Myocyte (in vitro differentiated cells): ENCODE data around the gene ADM2. TPM values are rescaled to one million over a fixed set of nuclear protein-coding genes. Genes with fewer than 3 reads are reported as not detected.
"Not testable (repeated sequence)": the region's sequence is repeated elsewhere in the genome, so short reads cannot be mapped to it uniquely, and the experiment has no call there.

Experiments used
- DNase-seq: peaks from one replicate; pipeline ENCODE4 v3.0.0-alpha.2; 2012; ENCODE audit warnings: low read depth
- total RNA-seq: library from RNA; depleted of rRNA; stranded (reverse); fragments of >200 nt; gene quantifications from 2 replicates; pipeline ENCODE4 v1.2.3, GENCODE V29; 2014

ADM2 gene
- total RNA-seq, 1 donor from 2014 or later, result 0.67 TPM

DNA sequence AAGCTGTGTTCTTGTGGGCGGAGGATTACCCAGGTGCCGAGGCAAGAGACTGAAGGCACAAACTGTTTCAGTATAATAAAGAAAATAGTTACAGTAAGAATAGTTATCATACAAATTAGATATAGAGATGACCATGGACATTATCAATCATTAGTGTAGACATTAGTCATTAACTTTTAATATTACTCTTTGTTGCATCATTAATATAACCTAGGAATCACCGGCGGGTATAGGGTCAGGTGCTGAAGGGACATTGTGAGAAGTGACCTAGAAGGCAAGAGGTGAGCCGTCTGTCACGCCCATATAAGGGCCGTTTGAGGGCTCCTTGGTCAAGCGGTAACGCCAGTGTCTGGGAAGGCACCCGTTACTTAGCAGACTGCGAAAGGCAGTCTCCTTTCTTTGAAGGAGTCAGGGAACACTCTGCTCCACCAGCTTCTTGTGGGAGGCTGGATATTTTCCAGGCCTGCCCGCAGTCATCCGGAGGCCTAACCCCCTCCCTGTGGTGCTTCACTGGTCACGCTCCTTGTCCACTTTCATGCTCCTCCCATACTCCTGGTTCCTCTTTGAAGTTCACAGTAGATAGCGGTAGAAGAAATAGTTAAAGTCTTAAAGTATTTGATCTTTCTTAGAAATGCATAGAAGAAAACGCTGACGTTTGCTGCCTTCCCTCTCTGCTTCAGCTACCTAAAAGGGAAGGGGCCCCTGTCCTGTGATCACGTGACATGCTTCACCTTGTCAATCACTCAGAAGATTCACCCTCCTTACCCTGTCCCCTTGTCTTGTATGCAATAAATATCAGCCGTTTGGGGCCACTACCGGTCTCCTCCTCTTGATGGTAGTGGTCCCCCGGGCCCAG is 52.7 kb downstream of the ADM2 start:
- DNase-seq, result not testable (repeated sequence)

DNA sequence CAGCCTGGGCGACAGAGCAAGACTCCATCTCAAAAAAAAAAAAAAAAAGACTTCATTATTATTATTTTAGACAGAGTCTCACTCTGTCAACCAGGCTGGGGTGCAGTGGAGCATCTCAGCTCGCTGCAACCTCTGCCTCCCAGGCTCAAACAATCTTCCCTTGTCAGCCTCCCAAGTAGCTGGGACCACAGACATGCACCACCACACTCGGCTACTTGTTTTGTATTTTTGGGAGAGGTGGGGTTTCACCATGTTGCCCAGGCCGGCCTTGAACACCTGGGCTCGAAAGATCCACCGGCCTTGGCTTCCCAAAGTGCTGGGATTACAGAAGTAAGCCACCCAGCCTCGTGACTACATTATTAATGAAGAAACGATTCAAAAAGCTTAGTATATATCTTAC is 53.8 kb downstream of the ADM2 start:
- no peak for DNase-seq

Other genes with a start within 250 kb of the ADM2 start
- gene TUBGCP6, start 236.5 kb upstream of the ADM2 start, total RNA-seq, result 33.7 and 35.4 TPM in 2 replicates
- gene HDAC10, start 230.3 kb upstream of the ADM2 start, total RNA-seq, result 12.9 and 22.5 TPM in 2 replicates
- gene MAPK12, start 219.9 kb upstream of the ADM2 start, total RNA-seq, result 27.9 and 30.0 TPM in 2 replicates
- gene MAPK11, start 211.2 kb upstream of the ADM2 start, total RNA-seq, result 3.2 and 3.3 TPM in 2 replicates
- gene PLXNB2, start 173.9 kb upstream of the ADM2 start, total RNA-seq, result 112 and 163 TPM in 2 replicates
- gene DENND6B, start 154.5 kb upstream of the ADM2 start, total RNA-seq, result 4.7 TPM in 2 replicates
- 65.8 and 74.8 TPM in 2 replicates for gene PPP6R2, start 138.2 kb upstream of the ADM2 start, total RNA-seq
- 121 and 127 TPM in 2 replicates for gene SBF1, start 6.5 kb upstream of the ADM2 start, total RNA-seq
- not detected in 2 replicates for gene MIOX, start 5.3 kb downstream of the ADM2 start, total RNA-seq
- 41.3 and 46.6 TPM in 2 replicates for gene LMF2, start 26.2 kb downstream of the ADM2 start, total RNA-seq
- 21.6 and 25.3 TPM in 2 replicates for gene NCAPH2, start 26.7 kb downstream of the ADM2 start, total RNA-seq
- gene SCO2, start 44.1 kb downstream of the ADM2 start, total RNA-seq, result 0.68 and 1.6 TPM in 2 replicates
- 1.7 and 2.1 TPM in 2 replicates for gene TYMP, start 48.5 kb downstream of the ADM2 start, total RNA-seq
- not detected in 2 replicates for gene KLHDC7B, start 64.4 kb downstream of the ADM2 start, total RNA-seq
- not detected in 2 replicates for gene SYCE3, start 81.4 kb downstream of the ADM2 start, total RNA-seq
- gene CPT1B, start 96.9 kb downstream of the ADM2 start, total RNA-seq, result 3.9 and 11.5 TPM in 2 replicates
- 42.7 and 47.0 TPM in 2 replicates for gene CHKB, start 101.3 kb downstream of the ADM2 start, total RNA-seq
- 0.16 and 0.36 TPM in 2 replicates for gene MAPK8IP2, start 119.2 kb downstream of the ADM2 start, total RNA-seq
- gene ARSA, start 146.6 kb downstream of the ADM2 start, total RNA-seq, result 30.5 and 37.4 TPM in 2 replicates
- gene SHANK3, start 191.3 kb downstream of the ADM2 start, total RNA-seq, result 0.32 and 0.47 TPM in 2 replicates